Kidney epithelial cell (primary cell): ENCODE measurements around the gene SFRP5. TPM values are rescaled to one million over a fixed set of nuclear protein-coding genes. Genes with fewer than 3 reads are reported as not detected.

Source experiments
- DNase-seq: peaks from one replicate; pipeline ENCODE4 v3.0.0-alpha.2; 2010; ENCODE audit warnings: low read depth
- H3K27me3 ChIP-seq: 2 replicates; pipeline ENCODE4 v1.6.0; 2011; ENCODE audit warnings: low read length; ENCODE audit not compliant: control insufficient read depth, insufficient read depth
- H3K36me3 ChIP-seq: 2 replicates; pipeline ENCODE4 v1.5.1; 2011; ENCODE audit warnings: low read length; ENCODE audit not compliant: control insufficient read depth, insufficient read depth
- H3K4me3 ChIP-seq: 2 replicates; pipeline ENCODE4 v1.5.1; 2011; ENCODE audit warnings: low read depth, mild to moderate bottlenecking, control low read depth, low read length
- CTCF ChIP-seq: IDR thresholded peaks from 2 replicates; pipeline ENCODE4 v1.5.1; 2011; ENCODE audit warnings: mild to moderate bottlenecking, moderate library complexity, low read length, control low read depth, inconsistent platforms; ENCODE audit not compliant: insufficient read depth, poor library complexity, severe bottlenecking
- total RNA-seq: library from RNA; depleted of rRNA; stranded (reverse); fragments of >200 nt; gene quantifications from 2 replicates; pipeline ENCODE4 v1.2.3, GENCODE V29; 2015

The SFRP5 gene
- total RNA-seq, 1 donor from 2014 or later, result not detected

GRCh38 chr10:97718659-97719142 is 53.1 kb downstream of the SFRP5 start:
- no peak for TF ChIP-seq CTCF
- peaks cover 4% of the 10 kb centered on the region for H3K36me3 ChIP-seq
- no peak overlapping the region for H3K4me3 ChIP-seq
- H3K27me3 ChIP-seq, result no peaks in the 10 kb centered on the region
- no peak for DNase-seq

- no peak for DNase-seq
- Histone ChIP-seq H3K36me3 (peaks cover 4% of the 10 kb centered on the region), H3K4me3 (no peak overlapping the region), H3K27me3 (no peaks in the 10 kb centered on the region)
- no peak for TF ChIP-seq CTCF
Measured at GRCh38 chr10:97718178-97718577, 53.6 kb downstream of the SFRP5 start.

GRCh38 chr10:97717627-97718026 is 54.2 kb downstream of the SFRP5 start:
- Histone ChIP-seq H3K4me3 (no peak overlapping the region), H3K27me3 (no peaks in the 10 kb centered on the region), H3K36me3 (peaks cover 4% of the 10 kb centered on the region)
- no peak for DNase-seq
- no peak for TF ChIP-seq CTCF

Other genes starting within 250 kb of the SFRP5 start
- gene ANKRD2, start 199.2 kb downstream of the SFRP5 start, total RNA-seq, result 0.08 TPM in 1 of 2 replicates, not detected in the other
- gene HOGA1, start 187.6 kb downstream of the SFRP5 start, total RNA-seq, result 3.4 and 5.1 TPM in 2 replicates
- not detected in 2 replicates for gene C10orf62, start 182.3 kb downstream of the SFRP5 start, total RNA-seq
- gene MORN4, start 138.5 kb downstream of the SFRP5 start, total RNA-seq, result 11.2 and 12.4 TPM in 2 replicates
- gene PI4K2A, start 131.3 kb downstream of the SFRP5 start, total RNA-seq, result 37.6 and 38.3 TPM in 2 replicates
- 17.2 and 18.9 TPM in 2 replicates for gene AVPI1, start 84.8 kb downstream of the SFRP5 start, total RNA-seq
- gene MARVELD1, start 58.3 kb downstream of the SFRP5 start, total RNA-seq, result 31.0 and 37.2 TPM in 2 replicates
- 31.8 and 32.3 TPM in 2 replicates for gene ZFYVE27, start 34.9 kb downstream of the SFRP5 start, total RNA-seq
- 1.2 and 2.7 TPM in 2 replicates for gene GOLGA7B, start 77.8 kb upstream of the SFRP5 start, total RNA-seq